Caco-2 (cell line): ENCODE measurements around the gene RND3. TPM values are rescaled to one million over a fixed set of nuclear protein-coding genes. Genes with fewer than 3 reads are reported as not detected.

Experiments used
- BruUV-seq: library from RNA; stranded (reverse); fragments of 400-500 nt; replicated peaks from 2 replicates; lab custom pipeline; 2021; lab: Mats Ljungman, UMichigan
- CTCF ChIA-PET: fragments of 300-600 bp; sonication (Branson Sonifier 250); formaldehyde crosslinking; loops from one replicate; lab custom pipeline; 2022; ENCODE audit warnings: antibody characterized with exemption; lab: Charles Lee
- POLR2A ChIA-PET: fragments of 300-600 bp; sonication (Branson Sonifier 250); formaldehyde crosslinking; loops from one replicate; lab custom pipeline; 2022; ENCODE audit warnings: antibody characterized with exemption; lab: Charles Lee
- DNase-seq, 2 experiments: peaks; one replicate each; pipeline versions ENCODE4 v3.0.0 to v3.0.0-alpha.2; 2020 to 2022
- H3K27me3 ChIP-seq: replicated peaks from 2 replicates; pipeline ENCODE4 v1.6.0; 2011; ENCODE audit warnings: low read length; ENCODE audit not compliant: control insufficient read depth, insufficient read depth
- H3K36me3 ChIP-seq: 2 replicates; pipeline ENCODE4 v1.5.1; 2011; ENCODE audit warnings: low read length; ENCODE audit not compliant: control insufficient read depth, insufficient read depth
- H3K4me1 ChIP-seq: fragments of 250-450 bp; sonication (Bioruptor Pico); 2 replicates; pipeline ENCODE4 v1.5.1; 2020; ENCODE audit warnings: mild to moderate bottlenecking
- H3K4me3 ChIP-seq: 2 replicates; pipeline ENCODE4 v1.5.1; 2011; ENCODE audit warnings: low read depth, mild to moderate bottlenecking, control low read depth, low read length
- H3K9me3 ChIP-seq: fragments of 250-450 bp; sonication (Bioruptor Pico); 2 replicates; pipeline ENCODE4 v1.5.1; 2020; ENCODE audit warnings: mild to moderate bottlenecking, moderate library complexity
- H3K27ac Mint-ChIP-seq: one replicate; pipeline ENCODE4 v1.8.0; 2022; ENCODE audit warnings: mixed read lengths; ENCODE audit not compliant: unreplicated experiment
- H3K27me3 Mint-ChIP-seq: one replicate; pipeline ENCODE4 v1.8.0; 2022; ENCODE audit warnings: mixed read lengths; ENCODE audit not compliant: insufficient read depth, unreplicated experiment
- H3K36me3 Mint-ChIP-seq: one replicate; pipeline ENCODE4 v1.8.0; 2022; ENCODE audit warnings: mild to moderate bottlenecking, mixed read lengths; ENCODE audit not compliant: insufficient read depth, unreplicated experiment
- H3K4me1 Mint-ChIP-seq: one replicate; pipeline ENCODE4 v1.8.0; 2022; ENCODE audit warnings: low read depth, mixed read lengths; ENCODE audit not compliant: unreplicated experiment
- H3K4me3 Mint-ChIP-seq: one replicate; pipeline ENCODE4 v1.8.0; 2022; ENCODE audit warnings: mild to moderate bottlenecking, moderate library complexity, mixed read lengths; ENCODE audit not compliant: unreplicated experiment
- H3K9me3 Mint-ChIP-seq: one replicate; pipeline ENCODE4 v1.8.0; 2022; ENCODE audit warnings: mixed read lengths; ENCODE audit not compliant: unreplicated experiment
- CTCF ChIP-seq, 2 experiments: fragments of 200-600 bp in 1 of 2; IDR thresholded peaks; 1 replicate in 1 of 2; 2 replicates in 1 of 2; pipeline versions ENCODE4 v1.5.1 to v1.8.0; 2011 to 2022; ENCODE audit warnings: antibody characterized with exemption in 1 of 2, control low read depth in 1 of 2, inconsistent platforms in 1 of 2, low read depth in 1 of 2, low read length in 1 of 2, mild to moderate bottlenecking in 1 of 2, moderate library complexity in 1 of 2; ENCODE audit not compliant: insufficient read depth in 1 of 2, severe bottlenecking in 1 of 2, unreplicated experiment in 1 of 2
- intact Hi-C: fragments of 100-400 bp; cut with micrococcal nuclease; formaldehyde crosslinking; loops from one replicate; pipeline ENCODE4 v1.10.0; 2022; ENCODE audit not compliant: unreplicated experiment
- total RNA-seq: library from RNA; stranded (reverse); gene quantifications from 2 replicates; pipeline ENCODE4 v1.2.3, GENCODE V29; 2022

Gene RND3
- total RNA-seq, 1 experiment from 2014 or later, result 75.0 TPM

GRCh38 chr2:150469706-150470274, 17.7 kb downstream of the RND3 start:
- H3K36me3 ChIP-seq, result peaks cover 7% of the 10 kb centered on the region
- no TSS peak for BruUV-seq
- CTCF ChIA-PET, result no interaction called here
- peaks cover 91% of the 10 kb centered on the region for H3K36me3 Mint-ChIP-seq
- H3K9me3 Mint-ChIP-seq, result peaks cover 6% of the 10 kb centered on the region
- POLR2A ChIA-PET, result no interaction called here
- H3K27me3 ChIP-seq, result no peaks in the 10 kb centered on the region
- H3K27ac Mint-ChIP-seq, result peak overlapping the region; percentile 37
- no peak for DNase-seq
- peaks cover 67% of the 10 kb centered on the region for H3K4me1 Mint-ChIP-seq
- intact Hi-C loops, result loop anchor here (10.0 kb wide), 1 partner anchor 545 kb away; no protein-coding TSS in a partner anchor
- no peaks in the 10 kb centered on the region for H3K9me3 ChIP-seq
- peaks cover 71% of the 10 kb centered on the region for H3K4me1 ChIP-seq
- no peak overlapping the region for H3K4me3 ChIP-seq
- no peak overlapping the region for H3K4me3 Mint-ChIP-seq
- TF ChIP-seq CTCF (IDR thresholded peaks at IDR 0.05; ENCODE audit: insufficient read depth in 1 of 2, low read depth in 1 of 2, low read length in 1 of 2, severe bottlenecking in 1 of 2, unreplicated experiment in 1 of 2), result no peak
- H3K27me3 Mint-ChIP-seq, result no peaks in the 10 kb centered on the region

- no peak overlapping the region for H3K4me3 ChIP-seq
- peaks cover 58% of the 10 kb centered on the region for H3K4me1 ChIP-seq
- no peaks in the 10 kb centered on the region for H3K9me3 Mint-ChIP-seq
- H3K9me3 ChIP-seq, result no peaks in the 10 kb centered on the region
- no peaks in the 10 kb centered on the region for H3K27me3 Mint-ChIP-seq
- CTCF ChIA-PET, result no interaction called here
- no peak for DNase-seq
- no peak for TF ChIP-seq CTCF (IDR thresholded peaks at IDR 0.05; ENCODE audit: insufficient read depth in 1 of 2, low read depth in 1 of 2, low read length in 1 of 2, severe bottlenecking in 1 of 2, unreplicated experiment in 1 of 2)
- H3K27ac Mint-ChIP-seq, result no peak overlapping the region
- H3K4me3 Mint-ChIP-seq, result no peak overlapping the region
- peaks cover 61% of the 10 kb centered on the region for H3K4me1 Mint-ChIP-seq
- peaks cover 5% of the 10 kb centered on the region for H3K36me3 ChIP-seq
- intact Hi-C loops, result no loop called here
- peaks cover 78% of the 10 kb centered on the region for H3K36me3 Mint-ChIP-seq
- no peaks in the 10 kb centered on the region for H3K27me3 ChIP-seq
- BruUV-seq, result TSS peak; percentile 9
- POLR2A ChIA-PET, result interaction anchor here (0.6 kb wide), 1 partner anchor 87 kb away, joined by 3 read pairs; no protein-coding TSS in a partner anchor
These were observed 19.0 kb downstream of the RND3 start for GRCh38 chr2:150468350-150468960.

GRCh38 chr2:150467621-150467963, 19.9 kb downstream of the RND3 start:
- peak overlapping the region; percentile 14 for H3K27ac Mint-ChIP-seq
- no TSS peak for BruUV-seq
- intact Hi-C loops, result no loop called here
- H3K27me3 Mint-ChIP-seq, result no peaks in the 10 kb centered on the region
- peaks cover 54% of the 10 kb centered on the region for H3K4me1 Mint-ChIP-seq
- ChIA-PET POLR2A (interaction anchor here (0.7 kb wide), 1 partner anchor 889 kb away, joined by 3 read pairs; no protein-coding TSS in a partner anchor), CTCF (no interaction called here)
- no peak overlapping the region for H3K4me3 Mint-ChIP-seq
- H3K9me3 ChIP-seq, result no peaks in the 10 kb centered on the region
- H3K4me1 ChIP-seq, result peaks cover 51% of the 10 kb centered on the region
- H3K9me3 Mint-ChIP-seq, result no peaks in the 10 kb centered on the region
- no peaks in the 10 kb centered on the region for H3K27me3 ChIP-seq
- peaks cover 69% of the 10 kb centered on the region for H3K36me3 Mint-ChIP-seq
- H3K4me3 ChIP-seq, result no peak overlapping the region
- TF ChIP-seq CTCF (IDR thresholded peaks at IDR 0.05; ENCODE audit: insufficient read depth in 1 of 2, low read depth in 1 of 2, low read length in 1 of 2, severe bottlenecking in 1 of 2, unreplicated experiment in 1 of 2), result no peak
- DNase-seq, result no peak
- peaks cover 5% of the 10 kb centered on the region for H3K36me3 ChIP-seq
